Activated CD8-positive, alpha-beta memory T cell treated with anti-CD3 and anti-CD28 coated beads, Interleukin-2, amount 10 ng/mL, durations not matched to agents 7 days and 5 days (primary cell): ENCODE measurements around the gene STRA6. TPM values are rescaled to one million over a fixed set of nuclear protein-coding genes. Genes with fewer than 3 reads are reported as not detected.

Experiments used
- ATAC-seq: fragments of 150-1000 bp; cut with Tn5 transposase; one replicate; pipeline ENCODE4 v1.10.0; 2021; ENCODE audit warnings: moderate library complexity
- CTCF ChIA-PET: fragments of 350-600 bp; sonication (Branson Sonifier 250); formaldehyde crosslinking; loops from one replicate; lab custom pipeline; 2021; ENCODE audit warnings: antibody characterized with exemption; lab: Charles Lee
- DNase-seq: peaks from one replicate; pipeline ENCODE4 v3.0.0-alpha.2; 2020
- H3K27ac Mint-ChIP-seq: one replicate; pipeline ENCODE4 v1.8.0; 2021; ENCODE audit warnings: mild to moderate bottlenecking, mixed read lengths
- H3K27me3 Mint-ChIP-seq: one replicate; pipeline ENCODE4 v1.8.0; 2021; ENCODE audit warnings: mixed read lengths
- H3K36me3 Mint-ChIP-seq: one replicate; pipeline ENCODE4 v1.8.0; 2021; ENCODE audit warnings: mild to moderate bottlenecking, mixed read lengths
- H3K4me1 Mint-ChIP-seq: one replicate; pipeline ENCODE4 v1.8.0; 2021; ENCODE audit warnings: mixed read lengths
- H3K4me3 Mint-ChIP-seq: one replicate; pipeline ENCODE4 v1.8.0; 2021; ENCODE audit warnings: mild to moderate bottlenecking, moderate library complexity, mixed read lengths
- H3K9me3 Mint-ChIP-seq: one replicate; pipeline ENCODE4 v1.8.0; 2022; ENCODE audit warnings: low read depth, mixed read lengths
- total RNA-seq, 2 experiments: library from RNA; stranded (reverse); gene quantifications; one replicate each; pipeline ENCODE4 v1.2.3, GENCODE V29; 2021

STRA6 gene
- total RNA-seq, 2 experiments from 2014 or later: 1.3 TPM; not detected in 1

DNA sequence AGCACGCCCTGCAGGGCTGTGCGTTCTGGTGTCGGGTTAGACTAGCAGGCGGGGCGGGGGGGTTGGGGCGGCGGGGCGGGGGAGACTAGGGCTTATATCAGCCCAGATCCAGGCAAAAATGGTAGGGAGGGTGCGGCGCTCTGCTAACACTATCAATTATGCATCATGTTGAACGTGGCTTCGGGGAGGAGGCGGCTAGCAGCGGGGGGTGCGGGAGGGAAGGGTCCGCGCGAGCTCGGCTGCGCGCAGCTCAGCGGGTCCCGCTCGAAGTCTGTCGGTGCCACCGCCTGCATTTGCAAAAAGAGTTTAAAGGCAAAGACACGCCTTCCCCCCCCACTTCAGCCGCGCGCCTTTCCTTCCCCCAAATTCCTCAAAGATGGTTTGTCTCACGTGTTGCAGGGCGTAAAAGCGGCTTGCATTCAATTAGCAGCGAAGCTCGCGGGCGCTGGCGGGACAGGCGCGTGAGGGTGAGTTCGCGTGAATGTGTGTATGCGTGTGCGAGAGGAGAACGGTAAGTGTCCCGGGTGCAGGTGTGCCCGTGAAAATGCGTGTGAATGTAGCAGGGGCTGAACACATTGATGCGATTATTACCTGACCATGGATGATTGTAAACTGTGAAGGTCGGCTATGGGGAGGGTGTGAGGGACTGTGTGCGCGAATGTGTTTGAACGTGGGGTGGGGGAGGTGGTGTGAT, 72.3 kb downstream of the STRA6 start, which contains the start of gene ISLR2:
Gene ISLR2, plus strand, starts transcription at position 432 of the 694 bp plus-strand sequence. CDS start 2,169 bp downstream, outside the sequence.
- Mint-ChIP-seq H3K27ac (peak within 1 kb of the TSS; percentile 41), H3K4me1 (peaks cover 15% of the 10 kb centered on the region), H3K9me3 (no peaks in the 10 kb centered on the region), H3K4me3 (peak within 1 kb of the TSS; percentile 0), H3K27me3 (peaks cover 83% of the 10 kb centered on the region), H3K36me3 (no peaks in the 10 kb centered on the region)
- no peak for ATAC-seq
- no peak for DNase-seq
- CTCF ChIA-PET: interaction anchor here (0.9 to 3.3 kb wide), 4 partner anchors 177 to 192 kb away, joined by 3 to 25 read pairs (median 22); no protein-coding TSS in a partner anchor

DNA sequence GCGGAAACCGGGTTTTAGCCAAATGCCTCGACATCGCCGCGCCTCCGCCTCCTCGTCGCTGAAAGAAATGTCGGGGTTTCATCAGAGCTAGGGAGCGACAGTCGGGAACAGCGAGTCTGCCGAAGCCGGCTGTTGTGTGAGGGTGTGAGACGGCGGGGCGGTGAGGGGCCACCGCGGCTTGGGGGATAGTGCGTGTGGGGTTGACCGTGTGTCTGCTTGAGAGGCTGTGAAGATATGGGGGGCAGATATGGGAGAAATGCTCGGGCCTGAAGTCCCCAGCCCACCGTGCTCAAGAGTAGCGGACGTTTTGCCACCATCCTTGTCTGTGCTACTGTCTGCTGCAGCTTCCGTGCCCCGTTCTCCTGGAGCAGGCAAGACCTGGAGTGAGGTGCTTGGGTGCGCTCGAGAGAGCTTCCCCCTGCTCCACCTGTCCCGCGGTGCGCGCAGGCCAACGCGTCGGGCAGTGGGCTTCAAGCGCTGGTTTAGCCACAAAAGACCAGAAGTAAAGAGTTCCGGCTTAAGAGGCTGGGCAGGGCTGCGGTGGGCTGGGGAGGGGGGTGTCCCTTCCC, 72.9 kb downstream of the STRA6 start:
- Mint-ChIP-seq H3K27me3 (peaks cover 83% of the 10 kb centered on the region), H3K4me3 (no peak overlapping the region), H3K36me3 (no peaks in the 10 kb centered on the region), H3K27ac (peak overlapping the region; percentile 5), H3K9me3 (no peaks in the 10 kb centered on the region), H3K4me1 (peaks cover 12% of the 10 kb centered on the region)
- CTCF ChIA-PET: interaction anchor here (0.8 to 3.3 kb wide), 6 partner anchors 174 to 193 kb away, joined by 3 to 25 read pairs (median 12); no protein-coding TSS in a partner anchor
- ATAC-seq: no peak
- DNase-seq: no peak

Other genes with a start within 250 kb of the STRA6 start
- 1 to 10 TPM; 7.9 to 8.6 TPM for gene STOML1, start 210.5 kb downstream of the STRA6 start, total RNA-seq
- gene PML, start 208.1 kb downstream of the STRA6 start, total RNA-seq: 100 to 1,000 TPM; 104 to 152 TPM
- not detected for gene GOLGA6A, start 120.2 kb downstream of the STRA6 start, total RNA-seq
- gene ISLR2, start 72.2 kb downstream of the STRA6 start, total RNA-seq: under 1 TPM; 0.14 to 0.20 TPM
- gene ISLR, start 29.1 kb downstream of the STRA6 start, total RNA-seq: not detected
- gene CCDC33, start 33.5 kb upstream of the STRA6 start, total RNA-seq: not detected
- under 1 TPM in 1 of 2 experiments, not detected in 1; 0.55 TPM for gene CYP11A1, start 164.9 kb upstream of the STRA6 start, total RNA-seq
- 10 to 100 TPM; 26.4 to 32.9 TPM for gene SEMA7A, start 231.2 kb upstream of the STRA6 start, total RNA-seq